GM21360 (cell line): Measurements from ENCODE around the gene BCAS1.
A peak's percentile ranks its signal among the peaks of the same experiment; 100 is the strongest.

Experiments
- ATAC-seq: cut with Tn5 transposase; IDR thresholded peaks from one replicate; pipeline ENCODE4 v1.9.1; 2021; ENCODE audit warnings: mild to moderate bottlenecking, moderate library complexity; ENCODE audit not compliant: unreplicated experiment

Gene BCAS1

DNA sequence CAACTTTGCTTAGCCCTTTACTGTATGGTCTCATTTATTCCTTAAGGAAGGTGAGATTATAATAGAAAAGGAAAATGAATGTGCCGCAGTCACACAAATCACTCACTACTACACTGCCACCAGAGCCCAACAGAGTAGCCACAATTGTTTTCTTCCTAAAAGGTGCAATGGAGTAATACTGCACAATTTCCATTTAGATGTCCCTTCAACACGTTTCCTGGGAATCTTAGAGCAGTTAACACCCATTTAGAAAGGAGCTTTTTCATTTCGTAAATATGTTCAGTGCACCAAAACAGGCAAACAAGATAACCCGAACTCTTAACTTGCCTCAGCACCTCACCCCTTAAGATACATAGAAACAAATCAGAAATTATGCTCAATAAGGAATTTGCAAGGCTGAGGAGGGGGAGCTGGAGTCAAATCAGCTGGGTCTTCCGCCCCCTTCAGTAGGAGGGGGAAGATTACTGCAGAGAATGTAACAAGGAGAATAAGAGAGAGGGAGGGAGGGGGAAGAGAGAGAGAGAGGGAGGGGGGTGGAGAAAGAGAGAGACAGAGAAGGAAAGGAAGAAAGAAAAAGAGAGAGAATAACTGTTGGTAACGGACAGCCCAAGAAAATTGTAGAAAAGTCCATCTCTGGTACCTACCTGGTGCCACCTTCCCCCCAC lies 155.5 kb downstream of the BCAS1 start:
- no peak for ATAC-seq

DNA sequence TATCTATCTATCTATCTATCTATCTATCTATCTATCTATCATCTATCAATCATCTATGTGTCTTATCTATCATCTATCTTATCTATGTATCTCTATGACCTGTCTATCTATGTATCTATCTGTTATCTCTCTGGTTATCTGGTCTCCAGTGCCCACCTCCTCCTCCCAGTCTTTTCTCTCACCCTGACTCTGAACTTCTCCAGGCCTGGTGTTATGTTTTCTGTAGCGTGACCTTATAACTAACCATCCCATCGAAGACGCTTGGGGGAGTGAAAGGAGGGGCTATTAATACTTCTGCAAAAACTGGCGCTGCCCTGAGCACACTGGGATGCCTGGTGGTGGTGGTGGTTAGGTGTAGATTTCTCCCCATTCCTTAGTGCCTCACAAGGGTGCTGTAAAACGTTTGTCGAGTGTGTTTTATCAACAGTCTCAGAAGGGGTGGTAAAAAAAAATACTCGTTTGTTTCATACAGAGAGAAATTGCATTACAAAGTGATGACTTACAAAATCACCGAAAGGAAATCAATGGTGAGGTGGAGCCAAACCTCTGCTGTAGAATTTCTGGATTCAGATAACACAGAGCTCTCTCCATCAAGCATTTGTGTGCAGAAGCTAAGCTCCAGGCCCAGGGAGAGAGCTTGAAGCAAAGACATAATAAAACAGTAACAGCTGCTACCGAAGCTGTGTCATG lies 156.2 kb downstream of the BCAS1 start:
- ATAC-seq, result no peak

- no peak for ATAC-seq
Measured at GRCh38 chr20:53911301-53911700, 159.1 kb downstream of the BCAS1 start.

- ATAC-seq, result no peak
Measured at GRCh38 chr20:53910351-53911002, 159.9 kb downstream of the BCAS1 start.

DNA sequence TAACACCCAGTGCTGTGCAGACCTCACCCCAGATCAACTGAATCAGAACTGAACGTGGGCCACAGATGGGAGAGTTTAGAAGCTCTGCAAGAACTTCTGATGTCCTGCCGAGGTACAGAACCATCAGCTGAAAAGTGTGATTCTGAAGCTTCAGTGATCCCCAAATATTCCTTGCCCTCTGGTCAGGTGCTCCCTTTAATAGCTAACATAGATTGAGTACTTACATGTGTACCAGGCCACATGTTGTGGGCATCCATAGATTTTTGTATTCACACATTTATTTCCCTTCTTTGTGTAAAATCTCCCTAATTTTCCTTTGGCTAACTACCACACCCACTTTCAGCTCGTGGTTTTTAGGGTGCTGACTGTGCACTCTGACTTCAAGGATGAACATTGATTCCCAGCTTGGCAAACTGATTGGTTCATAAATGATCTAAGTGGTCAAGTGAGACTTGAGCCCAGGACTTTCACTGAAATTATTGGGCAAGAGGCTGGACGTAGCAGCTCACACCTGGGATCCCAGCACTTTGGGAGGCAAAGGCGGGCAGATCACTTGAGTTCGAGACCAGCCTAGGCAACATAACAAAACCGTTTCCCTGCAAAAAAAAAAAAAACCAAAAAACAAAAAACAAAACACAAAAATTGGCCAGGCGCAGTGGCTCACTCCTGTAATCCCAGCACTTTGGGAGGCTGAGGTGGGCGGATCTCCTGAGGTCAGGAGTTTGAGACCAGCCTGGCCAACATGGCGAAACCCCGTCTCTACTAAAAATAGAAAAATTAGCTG lies 162.2 kb downstream of the BCAS1 start:
- ATAC-seq, result no peak

DNA sequence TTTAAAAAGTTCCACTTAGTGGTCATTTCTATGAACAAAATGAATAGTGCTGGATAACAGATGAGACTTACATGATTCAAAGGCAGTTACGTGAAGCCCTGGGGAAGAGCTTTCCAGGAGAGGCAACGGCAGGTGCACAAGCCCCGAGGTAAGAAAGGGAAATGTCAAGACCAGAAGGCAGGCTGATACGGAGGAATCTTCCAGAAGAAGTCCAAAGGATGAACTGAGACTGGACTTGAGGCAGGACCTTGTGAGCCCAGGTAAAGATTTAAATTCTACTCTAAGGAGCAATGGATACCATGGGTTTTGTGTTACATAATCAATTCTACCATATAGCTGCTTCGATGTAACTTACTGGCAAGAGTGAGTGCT lies 164.6 kb downstream of the BCAS1 start:
- ATAC-seq, result no peak

GRCh38 chr20:53905019-53905819 lies 165.2 kb downstream of the BCAS1 start:
- no peak for ATAC-seq

DNA sequence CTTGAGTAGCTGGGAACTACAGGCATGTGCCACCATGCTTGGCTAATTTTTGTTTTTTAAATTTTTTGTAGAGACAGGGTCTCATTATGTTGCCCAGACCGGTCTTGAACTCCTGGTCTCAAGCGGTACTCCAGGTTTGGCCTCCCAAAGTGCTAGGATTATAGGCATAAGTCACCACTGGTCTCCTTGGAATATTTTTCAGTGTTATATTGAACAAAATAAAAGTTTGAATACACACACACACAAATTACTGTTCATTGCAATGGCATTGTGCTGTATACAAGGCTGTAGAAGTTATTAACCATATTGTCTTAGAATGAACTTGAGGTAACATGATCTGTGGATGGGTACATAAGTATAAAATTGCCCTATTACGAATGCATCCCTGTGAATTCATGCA lies 166.1 kb downstream of the BCAS1 start:
- ATAC-seq, result no peak

- ATAC-seq, result no peak
Measured at GRCh38 chr20:53903652-53903987, 166.8 kb downstream of the BCAS1 start.

DNA sequence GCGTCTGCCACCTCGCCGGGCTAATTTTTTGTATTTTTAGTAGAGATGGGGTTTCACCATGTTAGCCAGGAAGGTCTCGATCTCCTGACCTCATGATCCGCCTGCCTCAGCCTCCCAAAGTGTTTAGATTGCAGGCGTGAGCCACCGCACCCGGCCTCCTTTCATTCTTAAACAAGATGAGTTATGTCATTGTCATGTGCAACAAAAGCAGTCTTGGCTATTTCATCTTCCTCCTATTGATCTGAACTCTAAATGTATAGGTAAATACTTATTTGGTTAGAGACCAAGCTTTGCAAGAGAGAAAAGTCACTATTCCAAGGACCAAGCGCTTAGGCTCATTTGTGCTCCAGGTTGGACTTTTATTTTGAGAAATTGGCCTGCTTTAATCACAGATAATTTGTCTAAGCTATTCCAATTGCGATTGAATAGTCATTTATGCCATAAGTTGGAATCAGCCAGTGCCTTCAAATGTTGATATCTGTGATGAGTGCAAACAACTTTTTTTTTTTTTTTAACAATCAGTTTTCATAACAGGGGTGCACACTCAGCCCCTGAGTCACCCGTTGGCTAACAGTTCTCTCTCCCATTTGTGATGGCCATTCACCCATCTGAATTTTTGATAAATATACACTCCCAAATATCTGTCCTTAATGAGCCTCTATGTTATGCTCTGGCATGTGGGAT lies 167.3 kb downstream of the BCAS1 start:
- no peak for ATAC-seq

DNA sequence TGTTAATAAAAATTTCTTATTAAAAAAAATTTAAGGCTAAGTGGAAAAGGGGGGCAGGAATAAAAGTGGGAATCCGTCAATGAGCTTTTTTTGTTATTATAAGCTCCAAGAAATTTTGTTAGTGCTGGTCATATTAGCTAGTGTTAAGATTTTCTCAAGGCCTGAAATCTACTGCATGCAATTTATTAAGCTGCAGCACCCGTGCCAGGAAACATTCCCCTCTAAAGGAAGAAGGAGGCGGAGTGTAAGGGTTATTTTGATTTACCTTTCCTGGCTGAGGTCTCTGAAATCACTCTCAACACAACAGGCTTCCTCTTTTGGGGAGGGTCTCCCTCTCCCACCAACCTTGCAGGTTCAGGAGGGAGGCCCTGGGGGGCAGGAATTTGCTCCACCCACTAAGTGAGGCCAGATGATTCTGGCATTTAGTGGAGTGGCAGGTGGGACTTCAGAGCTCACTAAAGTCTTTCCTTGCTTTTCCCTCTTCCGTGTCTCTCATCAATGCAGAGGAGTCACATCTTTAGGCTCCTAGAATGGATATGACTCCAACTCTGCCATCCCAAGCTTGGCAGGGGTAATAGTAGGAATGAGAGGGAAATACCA lies 168.8 kb downstream of the BCAS1 start:
- ATAC-seq, result no peak

GRCh38 chr20:53901064-53901463 lies 169.3 kb downstream of the BCAS1 start:
- no peak for ATAC-seq

- no peak for ATAC-seq
Measured at GRCh38 chr20:53900380-53900999, 169.9 kb downstream of the BCAS1 start.

GRCh38 chr20:53899351-53900167 lies 170.8 kb downstream of the BCAS1 start:
- ATAC-seq, result peak; percentile 69

GRCh38 chr20:53898556-53898931 lies 171.8 kb downstream of the BCAS1 start:
- no peak for ATAC-seq

- no peak for ATAC-seq
Measured at GRCh38 chr20:53897884-53898555, 172.4 kb downstream of the BCAS1 start.

DNA sequence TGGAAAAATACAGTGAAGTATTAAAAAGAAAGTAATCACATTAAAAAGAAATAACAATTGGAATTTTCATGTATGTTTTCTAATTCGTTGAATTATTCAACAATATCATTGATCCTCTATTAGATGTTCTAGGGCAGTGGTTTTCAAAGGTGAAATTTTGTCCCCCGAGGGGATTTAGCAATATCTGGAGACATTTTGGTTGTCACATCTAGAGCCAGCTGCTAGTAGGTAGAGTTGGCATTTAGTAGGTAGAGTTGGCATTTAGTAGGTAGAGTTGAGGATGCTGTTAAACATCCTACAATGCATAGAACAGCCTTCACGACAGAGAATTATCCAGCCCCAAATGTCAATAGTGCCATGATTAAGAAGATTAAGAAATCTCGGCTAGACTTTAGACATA lies 173.7 kb downstream of the BCAS1 start:
- ATAC-seq, result no peak

GRCh38 chr20:53896041-53896440 lies 174.4 kb downstream of the BCAS1 start:
- no peak for ATAC-seq
